Measurements from ENCODE around the gene NKPD1.

The NKPD1 gene

DNA sequence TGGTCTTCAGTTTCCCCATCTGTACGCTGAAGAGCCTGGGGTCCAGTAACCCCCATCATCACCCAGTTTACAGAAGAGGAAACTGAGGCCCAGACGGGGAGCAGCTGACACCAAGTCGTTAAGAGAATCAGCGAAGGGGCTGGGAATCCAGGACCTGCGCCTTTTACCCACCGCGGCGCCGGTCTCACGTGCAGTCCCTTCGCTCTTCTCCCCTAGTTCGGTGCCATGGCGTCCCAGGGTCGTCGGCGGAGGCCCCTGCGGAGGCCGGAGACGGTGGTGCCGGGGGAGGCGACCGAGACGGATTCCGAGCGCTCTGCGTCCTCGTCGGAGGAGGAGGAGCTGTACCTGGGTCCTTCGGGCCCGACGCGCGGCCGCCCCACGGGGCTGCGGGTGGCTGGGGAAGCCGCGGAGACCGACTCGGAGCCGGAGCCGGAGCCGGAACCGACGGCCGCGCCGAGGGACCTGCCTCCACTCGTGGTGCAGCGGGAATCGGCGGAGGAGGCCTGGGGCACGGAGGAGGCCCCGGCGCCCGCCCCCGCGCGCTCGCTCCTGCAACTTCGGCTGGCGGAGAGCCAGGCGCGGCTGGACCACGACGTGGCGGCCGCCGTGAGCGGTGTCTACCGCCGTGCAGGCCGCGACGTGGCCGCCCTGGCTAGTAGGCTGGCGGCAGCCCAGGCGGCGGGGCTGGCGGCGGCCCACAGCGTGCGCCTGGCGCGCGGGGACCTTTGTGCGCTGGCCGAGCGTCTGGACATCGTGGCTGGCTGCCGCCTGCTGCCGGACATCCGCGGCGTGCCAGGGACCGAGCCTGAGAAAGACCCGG lies 18.5 kb upstream of the NKPD1 start:
- Histone ChIP-seq H3K36me3 (ENCODE audit: control insufficient read depth, insufficient read depth, low read length) (no peaks in the 10 kb centered on the region), H3K27me3 (ENCODE audit: control insufficient read depth, insufficient read depth, low read length) (no peaks in the 10 kb centered on the region), H3K27ac (peak overlapping the region; percentile 89), H3K9me3 (ENCODE audit: control insufficient read depth, low read length) (no peaks in the 10 kb centered on the region), H3K4me2 (ENCODE audit: low read length) (peak overlapping the region; percentile 71), H2AFZ (peak overlapping the region; percentile 97), H3K79me2 (peaks cover 10% of the 10 kb centered on the region), H3K4me1 (peaks cover 4% of the 10 kb centered on the region), H3K4me3 (ENCODE audit: low read depth, low read length) (peak overlapping the region; percentile 94), H3K9ac (peak overlapping the region; percentile 15)
- TF ChIP-seq, protein P1, sequence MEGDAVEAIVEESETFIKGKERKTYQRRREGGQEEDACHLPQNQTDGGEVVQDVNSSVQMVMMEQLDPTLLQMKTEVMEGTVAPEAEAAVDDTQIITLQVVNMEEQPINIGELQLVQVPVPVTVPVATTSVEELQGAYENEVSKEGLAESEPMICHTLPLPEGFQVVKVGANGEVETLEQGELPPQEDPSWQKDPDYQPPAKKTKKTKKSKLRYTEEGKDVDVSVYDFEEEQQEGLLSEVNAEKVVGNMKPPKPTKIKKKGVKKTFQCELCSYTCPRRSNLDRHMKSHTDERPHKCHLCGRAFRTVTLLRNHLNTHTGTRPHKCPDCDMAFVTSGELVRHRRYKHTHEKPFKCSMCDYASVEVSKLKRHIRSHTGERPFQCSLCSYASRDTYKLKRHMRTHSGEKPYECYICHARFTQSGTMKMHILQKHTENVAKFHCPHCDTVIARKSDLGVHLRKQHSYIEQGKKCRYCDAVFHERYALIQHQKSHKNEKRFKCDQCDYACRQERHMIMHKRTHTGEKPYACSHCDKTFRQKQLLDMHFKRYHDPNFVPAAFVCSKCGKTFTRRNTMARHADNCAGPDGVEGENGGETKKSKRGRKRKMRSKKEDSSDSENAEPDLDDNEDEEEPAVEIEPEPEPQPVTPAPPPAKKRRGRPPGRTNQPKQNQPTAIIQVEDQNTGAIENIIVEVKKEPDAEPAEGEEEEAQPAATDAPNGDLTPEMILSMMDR (IDR thresholded peaks at IDR 0.05), result no peak

DNA sequence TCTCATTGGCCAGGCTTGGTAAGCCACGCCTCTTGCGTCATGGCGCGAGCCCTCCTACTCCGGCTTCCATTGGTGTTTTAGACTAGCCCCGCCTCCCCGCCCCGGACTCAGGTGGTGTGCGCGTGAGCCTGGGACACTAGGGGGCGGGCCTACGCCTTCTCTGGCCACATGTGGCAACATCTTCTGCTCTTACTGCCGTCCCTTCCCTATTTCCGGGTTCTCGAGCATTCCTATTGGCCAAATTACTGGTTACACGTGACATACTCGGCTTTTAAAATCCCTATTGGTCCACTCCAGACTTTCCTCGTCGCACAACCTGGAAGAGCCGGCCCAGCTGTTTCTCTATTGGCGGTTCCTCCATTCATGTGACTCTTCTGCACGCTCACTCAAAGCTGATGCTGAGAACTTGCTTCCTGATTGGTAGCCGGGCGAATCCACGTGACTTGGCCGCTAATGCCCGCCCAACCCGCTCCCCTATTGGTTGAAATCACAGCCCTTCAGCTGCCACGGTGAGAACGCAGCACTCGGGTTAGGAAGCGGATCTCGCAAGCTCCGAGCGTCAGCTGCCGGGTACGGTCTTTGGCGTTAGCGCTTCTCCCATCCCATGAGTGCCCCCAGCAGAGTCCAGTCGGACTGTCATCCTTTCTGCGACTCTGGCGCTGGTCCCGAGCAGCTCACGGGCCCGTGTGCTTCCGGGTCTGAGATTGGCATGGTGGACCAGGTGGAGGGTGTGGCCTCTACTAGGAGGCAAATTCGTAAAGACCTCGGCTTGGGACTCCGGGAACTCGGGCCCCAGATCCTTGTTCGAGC lies 17.7 kb upstream of the NKPD1 start, which contains the start of gene BLOC1S3:
BLOC1S3 (plus strand) TSS at position 523 of the 810 bp plus-strand sequence. CDS start 513 bp downstream, outside the sequence.
- Histone ChIP-seq H3K27me3 (ENCODE audit: control insufficient read depth, insufficient read depth, low read length) (no peaks in the 10 kb centered on the region), H2AFZ (peak within 1 kb of the TSS; percentile 97), H3K4me3 (ENCODE audit: low read depth, low read length) (peak within 1 kb of the TSS; percentile 94), H3K79me2 (peaks cover 13% of the 10 kb centered on the region), H3K4me2 (ENCODE audit: low read length) (peak within 1 kb of the TSS; percentile 71), H3K9ac (peak within 1 kb of the TSS; percentile 32), H3K36me3 (ENCODE audit: control insufficient read depth, insufficient read depth, low read length) (no peaks in the 10 kb centered on the region), H3K27ac (peak within 1 kb of the TSS; percentile 89), H3K4me1 (peaks cover 4% of the 10 kb centered on the region), H3K9me3 (ENCODE audit: control insufficient read depth, low read length) (no peaks in the 10 kb centered on the region)
- TF ChIP-seq, protein P1 (IDR thresholded peaks at IDR 0.05), result peak; percentile 63

DNA sequence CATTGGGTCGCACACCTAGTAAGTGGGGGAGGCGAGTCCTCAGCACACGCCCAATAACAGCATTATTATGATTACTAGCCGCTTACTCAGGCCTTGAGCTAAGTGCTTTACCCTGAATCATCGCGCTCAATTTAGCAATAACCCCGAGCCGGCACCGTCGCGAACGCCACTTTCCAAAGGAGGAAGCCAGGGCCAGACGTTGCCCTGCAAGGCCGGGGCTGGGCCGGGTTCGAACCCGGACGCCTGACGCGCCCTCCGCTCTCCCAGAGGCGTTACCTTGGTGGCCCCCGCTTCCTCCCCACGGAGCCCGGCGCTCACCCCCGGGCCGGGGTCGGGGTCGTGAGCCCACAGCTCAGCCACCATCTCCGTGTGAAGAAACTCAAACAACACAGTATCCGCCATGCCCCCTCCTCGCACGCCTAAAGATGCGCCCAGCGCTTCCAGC lies 17.1 kb upstream of the NKPD1 start, which contains the start of gene TRAPPC6A:
TRAPPC6A (minus strand) TSS at position 421 of the 445 bp plus-strand sequence; CDS start at position 402, 19 bp downstream.
- TF ChIP-seq, protein P1 (IDR thresholded peaks at IDR 0.05), result no peak
- Histone ChIP-seq H3K27ac (peak within 1 kb of the TSS; percentile 89), H3K4me3 (ENCODE audit: low read depth, low read length) (peak within 1 kb of the TSS; percentile 94), H3K9ac (peak within 1 kb of the TSS; percentile 32), H3K79me2 (peaks cover 15% of the 10 kb centered on the region), H3K27me3 (ENCODE audit: control insufficient read depth, insufficient read depth, low read length) (no peaks in the 10 kb centered on the region), H2AFZ (peak within 1 kb of the TSS; percentile 97), H3K36me3 (ENCODE audit: control insufficient read depth, insufficient read depth, low read length) (no peaks in the 10 kb centered on the region), H3K4me2 (ENCODE audit: low read length) (peak within 1 kb of the TSS; percentile 71), H3K9me3 (ENCODE audit: control insufficient read depth, low read length) (no peaks in the 10 kb centered on the region), H3K4me1 (peaks cover 4% of the 10 kb centered on the region)

DNA sequence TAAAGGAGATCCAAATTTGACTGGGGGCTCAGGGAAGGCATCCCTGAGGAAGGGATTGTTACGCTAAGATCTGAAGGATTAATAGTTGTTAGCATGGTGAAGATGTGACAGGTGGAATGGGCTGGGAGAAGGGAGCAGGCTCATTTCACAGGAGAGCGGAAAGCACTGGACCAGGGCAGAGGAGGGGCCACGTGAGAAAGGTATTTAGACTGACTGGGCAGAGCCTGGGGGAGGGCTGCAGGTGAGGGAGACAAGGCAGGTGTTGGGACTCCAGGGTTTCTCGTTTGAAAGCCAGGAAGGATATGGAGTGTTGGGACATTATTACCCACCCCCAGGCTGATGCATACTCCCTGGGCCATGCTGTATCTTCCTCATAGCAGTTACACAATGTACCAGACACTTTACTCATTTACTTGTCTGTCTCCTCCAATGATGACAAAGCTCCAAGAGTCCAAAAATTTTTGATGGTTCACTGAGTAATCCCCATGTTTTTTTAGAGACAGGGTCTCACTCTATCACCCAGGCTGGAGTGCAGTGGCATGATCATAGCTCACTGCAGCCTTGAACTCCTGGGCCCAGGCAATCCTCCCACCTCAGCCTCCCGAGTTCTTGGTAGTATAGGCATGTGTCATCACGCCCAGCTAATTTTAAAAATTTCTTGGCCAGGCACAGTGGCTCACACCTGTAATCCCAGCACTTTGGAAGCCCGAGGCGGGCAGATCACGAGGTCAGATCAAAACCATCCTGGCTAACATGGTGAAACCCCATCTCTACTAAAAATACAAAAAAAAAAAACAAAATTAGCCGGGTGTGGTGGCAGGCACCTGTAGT lies 14.9 kb upstream of the NKPD1 start:
- H3K9me3 ChIP-seq (ENCODE audit: control insufficient read depth, low read length), result no peaks in the 10 kb centered on the region
- H3K79me2 ChIP-seq, result peaks cover 13% of the 10 kb centered on the region
- H3K4me3 ChIP-seq (ENCODE audit: low read depth, low read length), result no peak overlapping the region
- H3K9ac ChIP-seq, result no peak overlapping the region
- H2AFZ ChIP-seq, result no peak overlapping the region
- no peaks in the 10 kb centered on the region for H3K27me3 ChIP-seq (ENCODE audit: control insufficient read depth, insufficient read depth, low read length)
- H3K4me2 ChIP-seq (ENCODE audit: low read length), result no peak overlapping the region
- TF ChIP-seq, protein P1 (IDR thresholded peaks at IDR 0.05), result no peak
- H3K4me1 ChIP-seq, result peaks cover 4% of the 10 kb centered on the region
- no peak overlapping the region for H3K27ac ChIP-seq
- H3K36me3 ChIP-seq (ENCODE audit: control insufficient read depth, insufficient read depth, low read length), result no peaks in the 10 kb centered on the region

All from parathyroid adenoma (tissue), 2 donors.